HG02973 (cell line): ENCODE measurements around the gene TAMM41.
"Not testable (repeated sequence)": the region's sequence is repeated elsewhere in the genome, so short reads cannot be mapped to it uniquely, and the experiment has no call there.

ENCODE experiments used
- ATAC-seq: cut with Tn5 transposase; IDR thresholded peaks from one replicate; pipeline ENCODE4 v1.9.1; 2021; ENCODE audit warnings: moderate library complexity; ENCODE audit not compliant: unreplicated experiment

The TAMM41 gene

GRCh38 chr3:11846281-11847266, at the start of gene TAMM41:
Gene TAMM41, minus strand, starts transcription at chr3:11846885. Its CDS starts 249 bp downstream, at chr3:11846636.
- peak; percentile 100 for ATAC-seq

- no peak for ATAC-seq
Observed at GRCh38 chr3:11878837-11879236, 32.2 kb upstream of the TAMM41 start.

GRCh38 chr3:11874707-11875106, 28.0 kb upstream of the TAMM41 start:
- ATAC-seq = not testable (repeated sequence)

- ATAC-seq = not testable (repeated sequence)
Observed at GRCh38 chr3:11863739-11864138, 17.1 kb upstream of the TAMM41 start.

- not testable (repeated sequence) for ATAC-seq
Observed at GRCh38 chr3:11862584-11862983, 15.9 kb upstream of the TAMM41 start.

GRCh38 chr3:11862145-11862544, 15.5 kb upstream of the TAMM41 start:
- not testable (repeated sequence) for ATAC-seq

GRCh38 chr3:11860213-11860612, 13.5 kb upstream of the TAMM41 start:
- ATAC-seq = not testable (repeated sequence)

- ATAC-seq = no peak
Observed at GRCh38 chr3:11853450-11853849, 6.8 kb upstream of the TAMM41 start.

GRCh38 chr3:11850003-11850402, 3.3 kb upstream of the TAMM41 start:
- ATAC-seq = no peak

- no peak for ATAC-seq
Observed at GRCh38 chr3:11847607-11848006, 922 bp upstream of the TAMM41 start.

- ATAC-seq = no peak
Observed at GRCh38 chr3:11845651-11846050, 1.0 kb downstream of the TAMM41 start.

GRCh38 chr3:11844891-11845290, 1.8 kb downstream of the TAMM41 start:
- ATAC-seq = no peak

GRCh38 chr3:11835028-11835639, 11.6 kb downstream of the TAMM41 start:
- ATAC-seq = no peak

- no peak for ATAC-seq
Observed at GRCh38 chr3:11832981-11833905, 13.4 kb downstream of the TAMM41 start.

GRCh38 chr3:11829416-11829815, 17.3 kb downstream of the TAMM41 start:
- ATAC-seq = no peak

- no peak for ATAC-seq
Observed at GRCh38 chr3:11826628-11827265, 19.9 kb downstream of the TAMM41 start.

GRCh38 chr3:11825301-11825700, 21.4 kb downstream of the TAMM41 start:
- no peak for ATAC-seq

- ATAC-seq = peak; percentile 61
Observed at GRCh38 chr3:11820531-11821041, 26.1 kb downstream of the TAMM41 start.

GRCh38 chr3:11819146-11819689, 27.5 kb downstream of the TAMM41 start:
- ATAC-seq = no peak

- no peak for ATAC-seq
Observed at GRCh38 chr3:11818033-11818432, 28.7 kb downstream of the TAMM41 start.
